GM12873 (cell line): ENCODE measurements around the gene LGR5.

Experiments used
- TF ChIP-seq, protein P1 (sequence below): IDR thresholded peaks from 2 replicates; pipeline ENCODE4 v1.5.1; 2012; ENCODE audit warnings: low read depth, mild to moderate bottlenecking, moderate library complexity, low read length, control low read depth; ENCODE audit not compliant: insufficient read depth; ENCODE audit errors: missing control alignments

LGR5 gene

DNA sequence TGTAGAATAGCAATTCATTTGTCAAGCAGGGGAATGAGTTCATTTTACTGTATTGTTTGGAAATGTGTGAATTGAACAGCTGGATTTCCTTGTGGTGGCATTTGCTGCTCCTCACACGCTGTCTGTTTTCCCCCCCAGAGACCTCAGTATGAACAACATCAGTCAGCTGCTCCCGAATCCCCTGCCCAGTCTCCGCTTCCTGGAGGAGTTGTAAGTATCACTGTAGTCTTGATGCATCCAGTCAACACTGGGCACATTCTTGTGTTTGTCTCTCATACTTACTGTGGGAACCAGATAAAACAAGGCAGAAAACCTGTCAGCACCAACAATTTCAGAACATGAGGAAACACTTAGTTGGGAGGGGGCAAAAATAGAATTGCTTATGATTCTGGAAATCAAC lies 64.9 kb downstream of the LGR5 start:
- TF ChIP-seq, protein P1, sequence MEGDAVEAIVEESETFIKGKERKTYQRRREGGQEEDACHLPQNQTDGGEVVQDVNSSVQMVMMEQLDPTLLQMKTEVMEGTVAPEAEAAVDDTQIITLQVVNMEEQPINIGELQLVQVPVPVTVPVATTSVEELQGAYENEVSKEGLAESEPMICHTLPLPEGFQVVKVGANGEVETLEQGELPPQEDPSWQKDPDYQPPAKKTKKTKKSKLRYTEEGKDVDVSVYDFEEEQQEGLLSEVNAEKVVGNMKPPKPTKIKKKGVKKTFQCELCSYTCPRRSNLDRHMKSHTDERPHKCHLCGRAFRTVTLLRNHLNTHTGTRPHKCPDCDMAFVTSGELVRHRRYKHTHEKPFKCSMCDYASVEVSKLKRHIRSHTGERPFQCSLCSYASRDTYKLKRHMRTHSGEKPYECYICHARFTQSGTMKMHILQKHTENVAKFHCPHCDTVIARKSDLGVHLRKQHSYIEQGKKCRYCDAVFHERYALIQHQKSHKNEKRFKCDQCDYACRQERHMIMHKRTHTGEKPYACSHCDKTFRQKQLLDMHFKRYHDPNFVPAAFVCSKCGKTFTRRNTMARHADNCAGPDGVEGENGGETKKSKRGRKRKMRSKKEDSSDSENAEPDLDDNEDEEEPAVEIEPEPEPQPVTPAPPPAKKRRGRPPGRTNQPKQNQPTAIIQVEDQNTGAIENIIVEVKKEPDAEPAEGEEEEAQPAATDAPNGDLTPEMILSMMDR: no peak

DNA sequence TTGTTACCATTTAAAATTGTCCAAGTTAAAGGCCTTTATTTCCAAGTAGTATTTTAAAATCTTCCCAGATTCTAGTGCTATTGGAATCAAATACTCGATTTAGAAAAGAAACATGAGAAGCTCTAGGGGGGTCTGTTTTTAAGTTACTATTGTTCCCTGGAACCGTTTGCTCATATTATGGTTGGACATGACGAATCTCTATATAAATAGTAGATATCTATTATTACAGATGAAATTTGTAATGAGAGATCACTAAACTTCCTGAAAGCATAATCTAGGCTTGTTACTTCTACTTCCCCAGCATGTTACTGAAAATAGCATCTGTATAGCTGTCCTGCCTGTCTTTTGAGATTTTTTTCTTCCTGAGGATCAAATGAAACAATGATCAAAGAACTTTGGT lies 70.1 kb downstream of the LGR5 start:
- TF ChIP-seq, protein P1: no peak

DNA sequence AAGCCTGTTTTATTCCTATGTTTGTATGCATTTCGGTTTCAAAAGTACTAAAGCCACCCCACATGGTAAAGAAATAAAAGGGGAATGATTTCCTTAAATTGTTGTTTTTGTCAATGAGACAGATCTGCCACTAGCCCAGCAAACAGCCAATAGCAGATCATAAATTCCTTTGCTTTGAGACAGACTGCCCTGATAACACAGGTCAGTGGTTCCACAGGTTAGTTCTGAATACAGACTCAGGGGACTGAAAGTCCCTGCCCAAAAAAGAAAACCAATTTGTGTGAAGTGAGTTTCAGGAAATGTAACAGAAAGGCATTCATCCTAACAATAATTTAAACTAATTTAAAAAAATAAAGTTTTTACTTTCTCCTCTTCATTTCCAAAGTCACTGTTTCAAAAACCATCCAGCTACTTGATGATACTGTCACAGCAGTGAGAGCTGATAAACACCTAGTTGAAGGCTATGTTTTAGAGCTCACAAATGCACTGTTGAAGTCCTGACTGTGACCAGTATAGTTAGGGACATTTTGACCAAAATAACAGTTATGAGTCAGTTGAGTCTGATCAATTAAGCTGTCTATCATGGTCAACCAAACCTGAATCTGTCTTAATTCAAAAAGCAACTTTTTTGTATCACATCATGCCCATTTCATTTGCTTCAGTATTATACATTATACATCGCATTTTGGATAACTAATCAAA lies 77.7 kb downstream of the LGR5 start:
- TF ChIP-seq, protein P1: no peak

DNA sequence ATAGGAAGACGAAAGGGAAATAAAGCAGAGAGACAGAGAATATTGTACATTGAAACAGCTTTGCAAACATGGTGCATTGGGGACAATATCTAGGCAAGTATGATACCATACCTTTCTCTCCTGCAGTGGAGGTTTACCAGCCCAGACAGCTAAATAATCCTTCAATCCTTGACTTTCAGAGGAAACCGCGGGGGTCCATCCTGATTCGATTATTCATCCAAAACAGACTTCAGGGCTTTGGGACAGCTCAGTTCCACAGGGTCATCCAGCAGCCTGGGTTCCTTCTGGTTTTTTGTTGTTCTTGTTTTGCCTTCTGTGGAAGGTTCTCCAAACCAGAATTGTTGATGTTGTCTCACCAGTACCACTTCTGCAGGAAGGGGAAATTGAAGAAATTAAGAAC lies 81.5 kb downstream of the LGR5 start:
- TF ChIP-seq, protein P1: no peak

DNA sequence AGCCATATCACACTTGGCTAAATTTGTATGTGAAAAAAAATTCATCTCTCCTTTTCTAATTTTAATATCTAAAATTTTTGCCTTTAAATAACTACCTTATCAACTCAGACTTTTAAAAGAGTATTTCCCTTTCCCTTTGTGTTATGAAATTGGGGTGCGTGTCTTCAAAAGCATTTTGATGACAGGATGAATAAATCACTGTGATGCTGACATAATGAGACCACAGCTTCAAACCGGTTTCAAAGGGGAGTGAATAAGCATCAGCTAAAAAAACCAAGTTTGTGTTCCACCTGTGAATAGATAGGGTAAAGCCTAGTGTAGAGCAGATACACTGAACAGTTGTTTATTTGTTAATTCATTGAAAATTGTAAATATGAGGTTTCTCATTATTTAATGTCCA lies 85.0 kb downstream of the LGR5 start:
- TF ChIP-seq, protein P1: no peak

DNA sequence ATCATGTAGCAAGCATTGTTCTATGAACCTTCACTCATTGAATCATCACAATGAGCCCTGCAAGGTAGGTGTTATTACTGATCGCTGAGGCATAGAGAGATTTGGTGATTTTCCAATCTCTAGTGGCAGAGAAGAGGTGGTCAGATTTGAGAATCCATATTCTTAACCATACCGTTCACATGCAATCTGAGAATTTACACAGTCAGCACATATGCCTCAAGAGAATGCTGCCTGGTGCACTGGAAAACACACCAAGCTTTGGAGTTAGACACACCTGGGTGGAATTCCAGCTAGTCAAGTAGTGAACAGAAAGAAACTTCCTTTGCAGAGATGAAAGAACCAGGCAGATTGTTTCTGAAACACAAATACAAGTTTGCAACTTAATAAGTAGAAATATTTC lies 94.1 kb downstream of the LGR5 start:
- TF ChIP-seq, protein P1: no peak

DNA sequence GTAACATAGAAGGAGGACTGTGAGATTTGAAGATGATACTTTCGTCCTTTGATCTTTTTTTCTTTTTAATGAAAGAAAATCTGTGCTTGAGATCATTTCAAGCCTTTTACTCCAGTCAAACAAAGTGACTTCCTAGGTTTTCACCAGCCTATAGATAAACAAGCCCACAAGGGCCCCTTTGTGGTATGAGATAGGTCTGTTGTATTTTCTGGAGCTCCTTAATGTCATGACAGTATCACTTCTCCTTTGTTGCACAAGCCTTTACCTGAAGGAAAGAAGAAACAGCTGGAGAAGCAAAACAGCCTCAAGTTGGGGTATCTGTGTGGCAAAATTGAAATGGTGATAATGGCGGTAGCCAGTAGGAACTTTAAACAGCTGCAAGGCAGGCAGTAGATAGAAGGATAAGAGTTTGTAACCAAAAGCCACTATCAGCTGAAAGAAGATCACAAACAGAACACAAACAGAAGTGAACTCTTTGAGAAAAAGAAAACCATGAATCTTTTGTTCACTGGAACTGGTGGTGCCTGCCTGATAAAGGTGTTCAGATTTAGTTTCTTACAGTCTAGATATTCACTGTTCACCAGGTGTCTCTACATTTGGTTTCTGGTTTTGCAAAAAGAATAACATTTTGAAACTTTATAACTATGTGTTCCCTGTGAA lies 96.8 kb downstream of the LGR5 start:
- TF ChIP-seq, protein P1: no peak
